Keratinocyte (primary cell): ENCODE data around the gene KDM7A. TPM values are rescaled to one million over a fixed set of nuclear protein-coding genes. Genes with fewer than 3 reads are reported as not detected.

Experiments used
- DNase-seq: peaks from one replicate; pipeline ENCODE4 v3.0.0-alpha.2; 2011; ENCODE audit warnings: low read depth, missing footprints, low spot score
- FAIRE-seq: peaks from 2 replicates; lab custom pipeline; 2011; peaks lifted over from hg19 to GRCh38; lab: Jason Lieb, UNC
- H2AFZ ChIP-seq: 2 replicates; pipeline ENCODE4 v1.6.0; 2012; ENCODE audit warnings: low read length, control low read depth, inconsistent platforms; ENCODE audit not compliant: control insufficient read depth
- H3K27ac ChIP-seq: 2 replicates; pipeline ENCODE4 v1.5.1; 2011; ENCODE audit warnings: low read length; ENCODE audit not compliant: control insufficient read depth, insufficient read depth
- H3K27me3 ChIP-seq: 3 replicates; pipeline ENCODE4 v1.6.0; 2011; ENCODE audit warnings: low read length; ENCODE audit not compliant: control insufficient read depth, insufficient read depth; ENCODE audit errors: extremely low read depth
- H3K36me3 ChIP-seq, 2 experiments: 2 replicates in 1 of 2; 3 replicates in 1 of 2; pipeline ENCODE4 v1.5.1; 2011; ENCODE audit warnings: low read length in 2 of 2, mild to moderate bottlenecking in 1 of 2; ENCODE audit not compliant: control insufficient read depth in 2 of 2, insufficient read depth in 2 of 2; ENCODE audit errors: extremely low read depth in 1 of 2
- H3K4me1 ChIP-seq: 3 replicates; pipeline ENCODE4 v1.5.1; 2011; ENCODE audit warnings: low read length; ENCODE audit not compliant: control insufficient read depth, insufficient read depth; ENCODE audit errors: extremely low read depth
- H3K4me2 ChIP-seq: 3 replicates; pipeline ENCODE4 v1.6.0; 2011; ENCODE audit warnings: low read depth, low read length; ENCODE audit not compliant: control insufficient read depth, insufficient read depth; ENCODE audit errors: extremely low read depth
- H3K4me3 ChIP-seq, 3 experiments: fragments of 200-600 bp in 1 of 3; sonication (generic) in 1 of 3; 2 replicates in 2 of 3; 3 replicates in 1 of 3; pipeline ENCODE4 v1.5.1; 2011 to 2016; ENCODE audit warnings: low read length in 3 of 3, mild to moderate bottlenecking in 3 of 3, control low read depth in 2 of 3, inconsistent platforms in 1 of 3, low read depth in 1 of 3, mixed read lengths in 1 of 3, mixed run types in 1 of 3, moderate library complexity in 1 of 3; ENCODE audit not compliant: control insufficient read depth in 2 of 3, insufficient read depth in 2 of 3; ENCODE audit errors: extremely low read depth in 1 of 3
- H3K79me2 ChIP-seq: 2 replicates; pipeline ENCODE4 v1.6.0; 2012; ENCODE audit warnings: low read length; ENCODE audit not compliant: control insufficient read depth, insufficient read depth
- H3K9ac ChIP-seq: 3 replicates; pipeline ENCODE4 v1.6.0; 2011; ENCODE audit warnings: low read length; ENCODE audit not compliant: control insufficient read depth, insufficient read depth; ENCODE audit errors: extremely low read depth
- H3K9me1 ChIP-seq: 3 replicates; pipeline ENCODE4 v1.6.0; 2011; ENCODE audit warnings: low read length; ENCODE audit not compliant: control insufficient read depth, insufficient read depth; ENCODE audit errors: extremely low read depth
- H3K9me3 ChIP-seq: 2 replicates; pipeline ENCODE4 v1.5.1; 2012; ENCODE audit warnings: low read depth, low read length; ENCODE audit not compliant: control insufficient read depth
- H4K20me1 ChIP-seq: 3 replicates; pipeline ENCODE4 v1.6.0; 2011; ENCODE audit warnings: low read length; ENCODE audit not compliant: control insufficient read depth, insufficient read depth; ENCODE audit errors: extremely low read depth
- EZH2 ChIP-seq: IDR thresholded peaks from one replicate; pipeline ENCODE4 v1.6.1; 2012; ENCODE audit warnings: inconsistent platforms, mild to moderate bottlenecking, low read length, moderate library complexity
- dilution Hi-C: fragments of 300-500 bp; cut with MboI; formaldehyde crosslinking; loops from one replicate; pipeline ENCODE4 v1.7.0; 2020; ENCODE audit warnings: low sequenced_read_pairs; ENCODE audit not compliant: extremely low pct_ligation_motif_present
- polyA plus RNA-seq, 5 experiments: library from polyadenylated mRNA; depleted of rRNA in 3 of 5; stranded (reverse) in 3 of 5; stranded (forward) in 1 of 5; unstranded in 1 of 5; fragments of >200 nt; gene quantifications; 1 replicate in 1 of 5; 2 replicates in 3 of 5; 3 replicates in 1 of 5; pipeline versions ENCODE4 v1.2.1 to v1.2.3, GENCODE V29; 2011 to 2012; ENCODE audit warnings: missing spikeins in 2 of 5, low read depth in 1 of 5, low replicate concordance in 1 of 5
- TF ChIP-seq, protein P1 (sequence below), 3 experiments: IDR thresholded peaks in 1 of 3; conservative IDR thresholded peaks in 1 of 3; optimal IDR thresholded peaks in 1 of 3; 2 replicates in 2 of 3; 3 replicates in 1 of 3; pipeline versions ENCODE3 to v1.5.1; 2011; ENCODE audit warnings: low read length in 3 of 3, mild to moderate bottlenecking in 3 of 3, moderate library complexity in 2 of 3, control low read depth in 1 of 3, inconsistent platforms in 1 of 3; ENCODE audit not compliant: insufficient read depth in 2 of 3; ENCODE audit errors: extremely low read depth in 1 of 3

KDM7A gene
- polyA plus RNA-seq, 1 donor (not counting 4 experiments of a cell fraction or from before 2014, with no cell fraction given), result 3.3 TPM

- Histone ChIP-seq H3K79me2 (peaks cover 12% of the 10 kb centered on the region), H3K9me3 (no peaks in the 10 kb centered on the region), H3K4me3 (peak overlapping the region; percentile 69 to 85 (median 83)), H3K4me2 (peak overlapping the region; percentile 83), H3K36me3 (no peaks in the 10 kb centered on the region), H3K9ac (peak overlapping the region; percentile 85), H3K4me1 (peaks cover 4% of the 10 kb centered on the region), H2AFZ (peak overlapping the region; percentile 46), H3K27ac (peak overlapping the region; percentile 80), H3K9me1 (no peaks in the 10 kb centered on the region), H4K20me1 (no peaks in the 10 kb centered on the region), H3K27me3 (no peaks in the 10 kb centered on the region)
- DNase-seq (no peak), FAIRE-seq (no peak)
- TF ChIP-seq EZH2, result no peak
- TF ChIP-seq, protein P1, sequence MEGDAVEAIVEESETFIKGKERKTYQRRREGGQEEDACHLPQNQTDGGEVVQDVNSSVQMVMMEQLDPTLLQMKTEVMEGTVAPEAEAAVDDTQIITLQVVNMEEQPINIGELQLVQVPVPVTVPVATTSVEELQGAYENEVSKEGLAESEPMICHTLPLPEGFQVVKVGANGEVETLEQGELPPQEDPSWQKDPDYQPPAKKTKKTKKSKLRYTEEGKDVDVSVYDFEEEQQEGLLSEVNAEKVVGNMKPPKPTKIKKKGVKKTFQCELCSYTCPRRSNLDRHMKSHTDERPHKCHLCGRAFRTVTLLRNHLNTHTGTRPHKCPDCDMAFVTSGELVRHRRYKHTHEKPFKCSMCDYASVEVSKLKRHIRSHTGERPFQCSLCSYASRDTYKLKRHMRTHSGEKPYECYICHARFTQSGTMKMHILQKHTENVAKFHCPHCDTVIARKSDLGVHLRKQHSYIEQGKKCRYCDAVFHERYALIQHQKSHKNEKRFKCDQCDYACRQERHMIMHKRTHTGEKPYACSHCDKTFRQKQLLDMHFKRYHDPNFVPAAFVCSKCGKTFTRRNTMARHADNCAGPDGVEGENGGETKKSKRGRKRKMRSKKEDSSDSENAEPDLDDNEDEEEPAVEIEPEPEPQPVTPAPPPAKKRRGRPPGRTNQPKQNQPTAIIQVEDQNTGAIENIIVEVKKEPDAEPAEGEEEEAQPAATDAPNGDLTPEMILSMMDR (optimal IDR thresholded peaks at IDR 0.05 in 1 of 3, IDR thresholded peaks at IDR 0.05 in 1 of 3, conservative IDR thresholded peaks at IDR 0.05 in 1 of 3; ENCODE audit: extremely low read depth in 1 of 3, insufficient read depth in 2 of 3, low read length in 3 of 3), result no peak
- dilution Hi-C loops, result no loop called here
Observed at GRCh38 chr7:140176122-140176701, 571 bp downstream of the KDM7A start.

GRCh38 chr7:140175221-140176121, 1.3 kb downstream of the KDM7A start:
- Histone ChIP-seq H3K9me3 (no peaks in the 10 kb centered on the region), H3K27ac (peak overlapping the region; percentile 80), H4K20me1 (no peaks in the 10 kb centered on the region), H3K27me3 (no peaks in the 10 kb centered on the region), H3K4me1 (peaks cover 4% of the 10 kb centered on the region), H3K4me2 (peak overlapping the region; percentile 83), H3K36me3 (no peaks in the 10 kb centered on the region), H3K9me1 (no peaks in the 10 kb centered on the region), H3K4me3 (peak overlapping the region; percentile 69 to 85 (median 83)), H3K9ac (peak overlapping the region; percentile 85), H3K79me2 (peaks cover 16% of the 10 kb centered on the region), H2AFZ (peak overlapping the region; percentile 71)
- dilution Hi-C loops, result no loop called here
- no peak for TF ChIP-seq EZH2
- TF ChIP-seq, protein P1 (optimal IDR thresholded peaks at IDR 0.05 in 1 of 3, IDR thresholded peaks at IDR 0.05 in 1 of 3, conservative IDR thresholded peaks at IDR 0.05 in 1 of 3; ENCODE audit: extremely low read depth in 1 of 3, insufficient read depth in 2 of 3, low read length in 3 of 3), result peak; percentile 57 to 76 (median 70)
- peak; percentile 69 for FAIRE-seq
- peak; percentile 59 for DNase-seq
